Measurements from ENCODE around the gene GBA2. TPM values are rescaled to one million over a fixed set of nuclear protein-coding genes. Genes with fewer than 3 reads are reported as not detected.
A peak's percentile ranks its signal among the peaks of the same experiment; 100 is the strongest.

Gene GBA2
- total and polyA plus RNA-seq, 2 experiments from 2014 or later, result 135 to 157 TPM

DNA sequence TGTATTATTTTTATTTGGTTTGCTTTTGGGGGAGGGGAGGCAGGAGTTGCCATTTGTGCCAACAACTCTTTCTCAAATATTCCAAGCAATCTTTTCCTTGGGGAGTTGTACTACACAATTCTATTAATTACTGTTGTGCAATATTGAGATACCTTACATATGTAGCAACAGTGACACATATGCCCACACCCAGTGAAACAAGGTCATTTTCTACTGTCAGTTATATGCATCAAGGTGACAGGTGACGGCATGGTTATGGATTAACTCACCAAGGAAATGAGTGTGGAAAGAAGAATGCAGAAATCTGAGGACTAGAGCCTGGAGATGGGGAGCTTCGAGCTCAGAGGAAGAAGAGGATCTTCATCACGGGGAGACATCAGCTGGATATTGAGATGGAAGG is 22.9 kb upstream of the GBA2 start:
- DNase-seq (ENCODE audit: low read depth in 1 of 2, low spot score in 1 of 2), result peak in 1 of 2 donors; percentile 21
- Histone ChIP-seq H3K27ac (no peak overlapping the region), H3K36me3 (no peaks in the 10 kb centered on the region), H3K9me3 (ENCODE audit: low read depth) (no peaks in the 10 kb centered on the region), H3K4me1 (ENCODE audit: low read depth) (peaks cover 6% of the 10 kb centered on the region), H3K4me3 (no peak overlapping the region), H3K27me3 (no peaks in the 10 kb centered on the region)
- TF ChIP-seq, protein P1, sequence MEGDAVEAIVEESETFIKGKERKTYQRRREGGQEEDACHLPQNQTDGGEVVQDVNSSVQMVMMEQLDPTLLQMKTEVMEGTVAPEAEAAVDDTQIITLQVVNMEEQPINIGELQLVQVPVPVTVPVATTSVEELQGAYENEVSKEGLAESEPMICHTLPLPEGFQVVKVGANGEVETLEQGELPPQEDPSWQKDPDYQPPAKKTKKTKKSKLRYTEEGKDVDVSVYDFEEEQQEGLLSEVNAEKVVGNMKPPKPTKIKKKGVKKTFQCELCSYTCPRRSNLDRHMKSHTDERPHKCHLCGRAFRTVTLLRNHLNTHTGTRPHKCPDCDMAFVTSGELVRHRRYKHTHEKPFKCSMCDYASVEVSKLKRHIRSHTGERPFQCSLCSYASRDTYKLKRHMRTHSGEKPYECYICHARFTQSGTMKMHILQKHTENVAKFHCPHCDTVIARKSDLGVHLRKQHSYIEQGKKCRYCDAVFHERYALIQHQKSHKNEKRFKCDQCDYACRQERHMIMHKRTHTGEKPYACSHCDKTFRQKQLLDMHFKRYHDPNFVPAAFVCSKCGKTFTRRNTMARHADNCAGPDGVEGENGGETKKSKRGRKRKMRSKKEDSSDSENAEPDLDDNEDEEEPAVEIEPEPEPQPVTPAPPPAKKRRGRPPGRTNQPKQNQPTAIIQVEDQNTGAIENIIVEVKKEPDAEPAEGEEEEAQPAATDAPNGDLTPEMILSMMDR (IDR thresholded peaks at IDR 0.05; ENCODE audit: low read depth, low read length), result no peak

- Histone ChIP-seq H3K36me3 (no peaks in the 10 kb centered on the region), H3K27ac (no peak overlapping the region), H3K27me3 (no peaks in the 10 kb centered on the region), H3K9me3 (ENCODE audit: low read depth) (no peaks in the 10 kb centered on the region), H3K4me3 (no peak overlapping the region), H3K4me1 (ENCODE audit: low read depth) (peaks cover 6% of the 10 kb centered on the region)
- peak in 1 of 2 donors; percentile 63 for DNase-seq (ENCODE audit: low read depth in 1 of 2, low spot score in 1 of 2)
- TF ChIP-seq, protein P1 (IDR thresholded peaks at IDR 0.05; ENCODE audit: low read depth, low read length), result no peak
These were observed 22.5 kb upstream of the GBA2 start for GRCh38 chr9:35771534-35771933.

DNA sequence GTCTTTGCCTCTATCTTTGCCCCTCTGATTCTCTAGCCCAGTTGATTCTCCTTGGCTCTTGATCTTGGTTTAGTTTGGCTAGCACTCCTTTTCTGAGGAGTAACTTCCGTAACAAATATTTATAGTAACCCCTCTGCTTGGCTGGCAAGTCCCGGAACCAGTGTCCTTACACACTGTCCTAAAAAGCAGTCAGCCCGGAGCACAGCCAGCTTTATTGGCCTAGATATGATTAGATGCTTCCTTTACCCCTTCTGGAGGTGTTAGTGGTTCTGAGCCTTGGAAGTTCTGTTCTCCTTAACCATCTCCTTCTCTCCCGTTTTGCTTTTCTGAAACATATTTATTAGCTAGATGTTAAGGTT is 22.0 kb upstream of the GBA2 start:
- Histone ChIP-seq H3K27me3 (no peaks in the 10 kb centered on the region), H3K9me3 (ENCODE audit: low read depth) (no peaks in the 10 kb centered on the region), H3K27ac (no peak overlapping the region), H3K4me3 (no peak overlapping the region), H3K4me1 (ENCODE audit: low read depth) (peaks cover 6% of the 10 kb centered on the region), H3K36me3 (no peaks in the 10 kb centered on the region)
- TF ChIP-seq, protein P1 (IDR thresholded peaks at IDR 0.05; ENCODE audit: low read depth, low read length), result no peak
- no peak for DNase-seq (ENCODE audit: low read depth in 1 of 2, low spot score in 1 of 2)

DNA sequence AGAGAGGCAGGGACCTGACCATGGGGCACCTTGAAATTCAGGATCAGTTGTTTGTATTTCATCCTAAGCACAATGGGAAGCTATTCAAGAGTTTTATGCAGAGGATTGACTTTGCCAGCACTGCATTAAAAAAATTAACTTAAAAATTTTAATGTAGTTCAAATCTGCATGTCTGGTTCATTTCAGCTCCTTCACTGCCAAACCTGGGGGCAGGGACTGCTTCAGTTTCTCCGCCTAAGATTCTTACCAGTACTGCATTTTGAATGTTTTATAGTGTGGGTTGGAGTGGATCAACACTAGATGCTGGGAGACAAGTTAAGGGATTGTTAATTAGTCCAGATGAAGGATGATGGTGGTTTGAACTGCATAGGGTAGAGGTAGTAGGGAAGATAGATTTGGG is 20.7 kb upstream of the GBA2 start:
- no peaks in the 10 kb centered on the region for H3K27me3 ChIP-seq
- no peak overlapping the region for H3K27ac ChIP-seq
- H3K4me3 ChIP-seq, result no peak overlapping the region
- H3K4me1 ChIP-seq (ENCODE audit: low read depth), result no peaks in the 10 kb centered on the region
- no peak for DNase-seq (ENCODE audit: low read depth in 1 of 2, low spot score in 1 of 2)
- TF ChIP-seq, protein P1 (IDR thresholded peaks at IDR 0.05; ENCODE audit: low read depth, low read length), result no peak
- no peaks in the 10 kb centered on the region for H3K36me3 ChIP-seq
- no peaks in the 10 kb centered on the region for H3K9me3 ChIP-seq (ENCODE audit: low read depth)

DNA sequence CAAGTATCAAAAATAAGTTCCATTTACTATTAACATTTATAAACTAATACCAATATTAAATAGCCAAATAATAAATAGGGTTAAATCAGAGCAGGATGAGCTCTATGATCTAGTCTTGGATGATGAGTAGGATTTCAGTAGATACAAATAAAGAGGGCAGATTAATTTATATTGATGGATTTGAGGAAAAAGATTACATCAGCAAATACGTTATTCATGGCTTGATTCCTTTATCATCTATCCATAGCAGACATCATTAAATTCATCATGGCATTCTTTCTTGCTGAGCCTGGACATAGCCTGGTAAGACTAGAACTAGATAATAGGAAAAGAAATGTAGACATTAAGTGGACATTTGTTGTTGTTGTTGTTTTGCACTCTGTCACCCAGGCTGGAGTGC is 18.4 kb upstream of the GBA2 start:
- Histone ChIP-seq H3K36me3 (no peaks in the 10 kb centered on the region), H3K27me3 (no peaks in the 10 kb centered on the region), H3K4me3 (no peak overlapping the region), H3K27ac (no peak overlapping the region), H3K9me3 (ENCODE audit: low read depth) (no peaks in the 10 kb centered on the region), H3K4me1 (ENCODE audit: low read depth) (no peaks in the 10 kb centered on the region)
- no peak for DNase-seq (ENCODE audit: low read depth in 1 of 2, low spot score in 1 of 2)
- TF ChIP-seq, protein P1 (IDR thresholded peaks at IDR 0.05; ENCODE audit: low read depth, low read length), result no peak

DNA sequence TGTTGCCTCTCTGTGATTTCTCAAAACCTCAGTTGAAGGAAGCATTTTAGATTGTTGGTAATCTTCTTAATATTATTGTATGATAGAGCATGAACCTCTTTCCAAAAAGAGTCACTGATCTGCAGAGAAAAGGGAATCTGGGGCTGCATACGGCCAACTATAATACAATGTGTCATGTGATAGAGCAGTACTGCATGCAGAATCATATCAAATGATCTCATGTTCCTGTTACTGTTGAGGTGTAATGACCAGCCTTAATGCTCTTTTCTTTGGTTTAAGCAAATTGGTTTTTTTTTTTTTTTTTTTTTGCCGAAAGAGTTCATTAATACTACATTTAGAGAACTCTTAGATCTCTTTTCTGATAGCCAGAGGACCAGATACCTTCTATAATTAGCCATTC is 18.0 kb upstream of the GBA2 start:
- TF ChIP-seq, protein P1 (IDR thresholded peaks at IDR 0.05; ENCODE audit: low read depth, low read length), result no peak
- H3K27ac ChIP-seq, result no peak overlapping the region
- no peaks in the 10 kb centered on the region for H3K4me1 ChIP-seq (ENCODE audit: low read depth)

More for the DNA sequence above, 18.0 kb upstream of the GBA2 start:
- H3K9me3 ChIP-seq (ENCODE audit: low read depth), result no peaks in the 10 kb centered on the region
- H3K4me3 ChIP-seq, result no peak overlapping the region
- no peaks in the 10 kb centered on the region for H3K36me3 ChIP-seq
- H3K27me3 ChIP-seq, result no peaks in the 10 kb centered on the region
- DNase-seq (ENCODE audit: low read depth in 1 of 2, low spot score in 1 of 2), result no peak
